Uterus (tissue), 4 donors: ENCODE results near the gene ZNF117. TPM values are rescaled to one million over a fixed set of nuclear protein-coding genes. Genes with fewer than 3 reads are reported as not detected.

ENCODE experiments used
- DNase-seq, 2 donors: peaks; one replicate each; pipeline ENCODE4 v3.0.0-alpha.2; 2019 to 2020
- H3K27ac ChIP-seq, 2 donors: fragments of 200-600 bp; sonication (generic); 1 replicate in 1 of 2; 2 replicates in 1 of 2; pipeline ENCODE4 v1.5.1; 2016 to 2018
- H3K27me3 ChIP-seq, 2 donors: fragments of 200-600 bp; sonication (generic); one replicate each; pipeline ENCODE4 v1.5.1; 2018 to 2019; ENCODE audit warnings: control low read depth in 1 of 2
- H3K36me3 ChIP-seq, 2 donors: fragments of 200-600 bp; sonication (generic); one replicate each; pipeline ENCODE4 v1.5.1; 2019; ENCODE audit warnings: control low read depth in 1 of 2
- H3K4me1 ChIP-seq, 2 donors: fragments of 200-600 bp; sonication (generic); one replicate each; pipeline ENCODE4 v1.5.1; 2018 to 2019; ENCODE audit warnings: control low read depth in 1 of 2
- H3K4me3 ChIP-seq, 2 donors: fragments of 200-600 bp; sonication (generic); 1 replicate in 1 of 2; 2 replicates in 1 of 2; pipeline ENCODE4 v1.5.1; 2018 to 2019; ENCODE audit warnings: mild to moderate bottlenecking in 1 of 2
- H3K9me3 ChIP-seq, 2 donors: fragments of 200-600 bp; sonication (generic); one replicate each; pipeline ENCODE4 v1.5.1; 2019; ENCODE audit warnings: control low read depth in 1 of 2
- POLR2A ChIP-seq, 2 donors: fragments of 450-650 bp; IDR thresholded peaks; one replicate each; pipeline ENCODE4 v1.6.1; 2016; ENCODE audit warnings: antibody characterized with exemption in 2 of 2, mild to moderate bottlenecking in 1 of 2, moderate library complexity in 1 of 2
- intact Hi-C: fragments of 100-400 bp; cut with DNase I; formaldehyde crosslinking; loops from one replicate; pipeline ENCODE4 v1.15.1; 2023; ENCODE audit warnings: low total_unique reads
- total RNA-seq, 4 donors: library from RNA; depleted of rRNA in 3 of 4; stranded (reverse); fragments of >200 nt in 3 of 4; gene quantifications; one replicate each; pipeline versions ENCODE4 v1.1.0 to v1.2.4, GENCODE V29; 2014 to 2023
- TF ChIP-seq, protein P1 (sequence below), 4 experiments: fragments of 200-600 bp in 2 of 4; fragments of 450-650 bp in 2 of 4; sonication (generic) in 2 of 4; IDR thresholded peaks; one replicate each; pipeline ENCODE4 v1.5.1; 2016 to 2019; ENCODE audit warnings: antibody characterized with exemption in 4 of 4, mild to moderate bottlenecking in 2 of 4, moderate library complexity in 1 of 4
- donor health status: DM: yes; HTN: yes; CAD: no.

ZNF117 gene
- total RNA-seq, 4 donors from 2014 or later: 9.4 to 32.0 (median 12.7) TPM

- TF ChIP-seq, protein P1, sequence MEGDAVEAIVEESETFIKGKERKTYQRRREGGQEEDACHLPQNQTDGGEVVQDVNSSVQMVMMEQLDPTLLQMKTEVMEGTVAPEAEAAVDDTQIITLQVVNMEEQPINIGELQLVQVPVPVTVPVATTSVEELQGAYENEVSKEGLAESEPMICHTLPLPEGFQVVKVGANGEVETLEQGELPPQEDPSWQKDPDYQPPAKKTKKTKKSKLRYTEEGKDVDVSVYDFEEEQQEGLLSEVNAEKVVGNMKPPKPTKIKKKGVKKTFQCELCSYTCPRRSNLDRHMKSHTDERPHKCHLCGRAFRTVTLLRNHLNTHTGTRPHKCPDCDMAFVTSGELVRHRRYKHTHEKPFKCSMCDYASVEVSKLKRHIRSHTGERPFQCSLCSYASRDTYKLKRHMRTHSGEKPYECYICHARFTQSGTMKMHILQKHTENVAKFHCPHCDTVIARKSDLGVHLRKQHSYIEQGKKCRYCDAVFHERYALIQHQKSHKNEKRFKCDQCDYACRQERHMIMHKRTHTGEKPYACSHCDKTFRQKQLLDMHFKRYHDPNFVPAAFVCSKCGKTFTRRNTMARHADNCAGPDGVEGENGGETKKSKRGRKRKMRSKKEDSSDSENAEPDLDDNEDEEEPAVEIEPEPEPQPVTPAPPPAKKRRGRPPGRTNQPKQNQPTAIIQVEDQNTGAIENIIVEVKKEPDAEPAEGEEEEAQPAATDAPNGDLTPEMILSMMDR (IDR thresholded peaks at IDR 0.05): no peak
- no peak for TF ChIP-seq POLR2A (IDR thresholded peaks at IDR 0.05)
- Histone ChIP-seq H3K4me1 (no peaks in the 10 kb centered on the region), H3K4me3 (no peak overlapping the region), H3K27me3 (no peaks in the 10 kb centered on the region), H3K27ac (no peak overlapping the region), H3K9me3 (no peaks in the 10 kb centered on the region), H3K36me3 (no peaks in the 10 kb centered on the region)
- intact Hi-C loops: no loop called here
- no peak for DNase-seq
Measured at GRCh38 chr7:64999165-65000004, 8.5 kb upstream of the ZNF117 start.

DNA sequence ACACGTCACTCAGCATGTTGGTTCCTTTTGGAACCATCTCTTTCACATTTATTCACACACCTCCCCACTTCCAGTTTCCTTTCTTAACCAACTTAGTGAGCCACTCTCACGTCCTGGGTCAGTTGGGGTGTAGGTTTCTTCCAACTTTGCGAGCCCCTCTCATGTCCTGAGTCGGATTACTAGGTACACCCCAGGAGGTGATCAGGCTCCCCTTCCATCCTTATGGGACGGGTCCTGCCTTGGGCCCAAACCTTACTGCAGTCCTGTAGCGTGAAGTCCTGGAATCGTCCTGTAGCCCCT, 8.0 kb upstream of the ZNF117 start:
- Histone ChIP-seq H3K9me3 (no peaks in the 10 kb centered on the region), H3K4me3 (no peak overlapping the region), H3K27ac (no peak overlapping the region), H3K36me3 (no peaks in the 10 kb centered on the region), H3K4me1 (no peaks in the 10 kb centered on the region), H3K27me3 (no peaks in the 10 kb centered on the region)
- no peak for TF ChIP-seq POLR2A (IDR thresholded peaks at IDR 0.05)
- TF ChIP-seq, protein P1 (IDR thresholded peaks at IDR 0.05): no peak
- intact Hi-C loops: no loop called here
- no peak for DNase-seq

DNA sequence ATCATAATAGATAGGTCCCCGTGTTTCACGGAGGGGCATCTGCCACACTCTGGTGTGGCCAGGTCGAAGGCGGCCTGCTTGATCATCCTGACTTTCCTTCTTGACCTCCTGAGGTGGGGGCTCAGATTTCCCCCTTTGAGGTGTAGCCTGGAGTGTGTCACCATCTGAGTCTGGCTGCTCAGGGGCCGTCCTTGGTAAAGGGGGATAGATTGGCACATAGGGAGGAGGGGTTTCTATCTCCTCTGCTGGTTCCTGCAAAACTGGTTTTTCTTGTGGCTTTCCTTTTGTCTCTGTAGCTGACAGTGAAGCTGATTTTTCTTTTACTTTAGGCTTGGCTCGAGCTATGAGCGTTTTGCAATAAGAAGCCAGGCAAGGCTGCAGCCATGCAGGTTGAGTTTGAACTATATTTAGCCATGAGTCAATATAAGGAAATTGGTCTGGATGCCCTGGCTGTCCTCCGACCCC, 7.1 kb upstream of the ZNF117 start:
- Histone ChIP-seq H3K4me1 (no peaks in the 10 kb centered on the region), H3K4me3 (no peak overlapping the region), H3K36me3 (no peaks in the 10 kb centered on the region), H3K27me3 (no peaks in the 10 kb centered on the region), H3K27ac (no peak overlapping the region), H3K9me3 (no peaks in the 10 kb centered on the region)
- DNase-seq: no peak
- TF ChIP-seq, protein P1 (IDR thresholded peaks at IDR 0.05): no peak
- TF ChIP-seq POLR2A (IDR thresholded peaks at IDR 0.05): no peak
- intact Hi-C loops: no loop called here

- DNase-seq: no peak
- Histone ChIP-seq H3K36me3 (no peaks in the 10 kb centered on the region), H3K9me3 (peaks cover 0 to 5% of the 10 kb centered on the region in 2 donors), H3K27me3 (no peaks in the 10 kb centered on the region), H3K4me1 (no peaks in the 10 kb centered on the region), H3K4me3 (no peak overlapping the region), H3K27ac (no peak overlapping the region)
- intact Hi-C loops: no loop called here
- TF ChIP-seq, protein P1 (IDR thresholded peaks at IDR 0.05): no peak
- TF ChIP-seq POLR2A (IDR thresholded peaks at IDR 0.05): no peak
Measured at GRCh38 chr7:64997164-64997908, 6.5 kb upstream of the ZNF117 start.

DNA sequence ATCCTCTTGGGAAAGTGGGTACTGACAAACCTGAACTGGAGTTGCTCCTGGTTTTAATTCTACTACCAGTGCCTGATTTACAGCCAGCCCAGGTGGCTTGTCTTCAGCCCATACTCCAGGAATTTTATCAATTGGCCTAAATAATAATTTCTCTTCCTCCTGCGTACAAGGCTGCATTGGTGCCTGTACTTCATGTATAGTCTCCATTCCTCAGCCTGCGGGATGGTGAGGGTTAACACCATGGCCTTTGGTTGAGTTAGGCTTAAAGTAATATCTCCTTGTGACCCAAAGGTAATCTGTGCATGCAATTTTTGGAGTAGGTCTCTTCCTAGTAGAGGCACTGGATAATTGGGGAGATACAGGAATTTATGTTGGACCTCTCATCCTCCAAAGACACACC, 5.5 kb upstream of the ZNF117 start:
- peaks cover 0 to 10% of the 10 kb centered on the region in 2 donors for H3K9me3 ChIP-seq
- TF ChIP-seq POLR2A (IDR thresholded peaks at IDR 0.05): no peak
- TF ChIP-seq, protein P1 (IDR thresholded peaks at IDR 0.05): no peak
- DNase-seq: no peak
- no peaks in the 10 kb centered on the region for H3K4me1 ChIP-seq
- no peak overlapping the region for H3K4me3 ChIP-seq
- no peaks in the 10 kb centered on the region for H3K27me3 ChIP-seq
- no peaks in the 10 kb centered on the region for H3K36me3 ChIP-seq
- no peak overlapping the region for H3K27ac ChIP-seq
- intact Hi-C loops: no loop called here
